SK-N-DZ (cell line): ENCODE results near the gene SEC61G.

Source experiments
- DNase-seq: peaks from one replicate; pipeline ENCODE4 v3.0.0-alpha.2; 2015; ENCODE audit warnings: low spot score

SEC61G gene

GRCh38 chr7:54769203-54769602 lies 10.2 kb upstream of the SEC61G start:
- no peak for DNase-seq

- DNase-seq = no peak
These were observed 5.8 kb upstream of the SEC61G start for GRCh38 chr7:54764861-54765260.

- no peak for DNase-seq
These were observed 1.3 kb downstream of the SEC61G start for GRCh38 chr7:54757711-54758110.

GRCh38 chr7:54749200-54749599 lies 9.8 kb downstream of the SEC61G start:
- no peak for DNase-seq

- DNase-seq = no peak
These were observed 11.8 kb downstream of the SEC61G start for GRCh38 chr7:54747234-54747633.

GRCh38 chr7:54743580-54743979 lies 15.4 kb downstream of the SEC61G start:
- no peak for DNase-seq

- peak; percentile 57 for DNase-seq
These were observed 20.3 kb downstream of the SEC61G start for GRCh38 chr7:54738737-54739136.

GRCh38 chr7:54729107-54729506 lies 29.9 kb downstream of the SEC61G start:
- DNase-seq = no peak

GRCh38 chr7:54728411-54728810 lies 30.6 kb downstream of the SEC61G start:
- no peak for DNase-seq

GRCh38 chr7:54725255-54725654 lies 33.8 kb downstream of the SEC61G start:
- DNase-seq = no peak

- DNase-seq = no peak
These were observed 36.5 kb downstream of the SEC61G start for GRCh38 chr7:54722502-54722901.

GRCh38 chr7:54722026-54722425 lies 37.0 kb downstream of the SEC61G start:
- DNase-seq = peak; percentile 31

- DNase-seq = no peak
These were observed 39.0 kb downstream of the SEC61G start for GRCh38 chr7:54719974-54720373.

GRCh38 chr7:54719425-54719824 lies 39.6 kb downstream of the SEC61G start:
- no peak for DNase-seq

- peak; percentile 23 for DNase-seq
These were observed 46.2 kb downstream of the SEC61G start for GRCh38 chr7:54712820-54713219.

GRCh38 chr7:54711900-54712595 lies 47.0 kb downstream of the SEC61G start:
- no peak for DNase-seq

- DNase-seq = no peak
These were observed 49.7 kb downstream of the SEC61G start for GRCh38 chr7:54709283-54709682.

- no peak for DNase-seq
These were observed 53.6 kb downstream of the SEC61G start for GRCh38 chr7:54705436-54705835.

GRCh38 chr7:54704851-54705250 lies 54.2 kb downstream of the SEC61G start:
- DNase-seq = no peak
